ENCODE measurements around the gene SLC16A9.

SLC16A9 gene

GRCh38 chr10:59678884-59679301 is 30.8 kb downstream of the SLC16A9 start:
- H3K4me3 ChIP-seq (IDR thresholded peaks at IDR 0.05; ENCODE audit: insufficient read depth, low read depth, low read length): no peak overlapping the region
- no peak overlapping the region for H3K4me2 ChIP-seq
- TF ChIP-seq CTCF (conservative IDR thresholded peaks at IDR 0.05; ENCODE audit: low read depth, low read length): no peak
- H3K27me3 ChIP-seq (ENCODE audit: insufficient read depth, low read depth): no peaks in the 10 kb centered on the region
- H2AFZ ChIP-seq (ENCODE audit: low read depth): no peak overlapping the region
- H3K4me1 ChIP-seq (ENCODE audit: low read depth, poor library complexity, severe bottlenecking): peaks cover 21% of the 10 kb centered on the region
- H4K20me1 ChIP-seq (ENCODE audit: insufficient read depth): no peaks in the 10 kb centered on the region
- no peak overlapping the region for H3K9ac ChIP-seq
- H3K27ac ChIP-seq: no peak overlapping the region
- H3K36me3 ChIP-seq (ENCODE audit: insufficient read depth): no peaks in the 10 kb centered on the region
- H3K79me2 ChIP-seq (ENCODE audit: insufficient read depth, low read depth): no peaks in the 10 kb centered on the region

- no peak overlapping the region for H3K4me2 ChIP-seq
- no peaks in the 10 kb centered on the region for H3K79me2 ChIP-seq (ENCODE audit: insufficient read depth, low read depth)
- no peak overlapping the region for H3K9ac ChIP-seq
- peaks cover 6% of the 10 kb centered on the region for H3K4me1 ChIP-seq (ENCODE audit: low read depth, poor library complexity, severe bottlenecking)
- no peak overlapping the region for H3K4me3 ChIP-seq (IDR thresholded peaks at IDR 0.05; ENCODE audit: insufficient read depth, low read depth, low read length)
- no peak for TF ChIP-seq CTCF (conservative IDR thresholded peaks at IDR 0.05; ENCODE audit: low read depth, low read length)
- H3K36me3 ChIP-seq (ENCODE audit: insufficient read depth): no peaks in the 10 kb centered on the region
- H2AFZ ChIP-seq (ENCODE audit: low read depth): no peak overlapping the region
- H3K27me3 ChIP-seq (ENCODE audit: insufficient read depth, low read depth): no peaks in the 10 kb centered on the region
- H4K20me1 ChIP-seq (ENCODE audit: insufficient read depth): no peaks in the 10 kb centered on the region
- no peak overlapping the region for H3K27ac ChIP-seq
These were observed 32.3 kb downstream of the SLC16A9 start for GRCh38 chr10:59677253-59677831.

DNA sequence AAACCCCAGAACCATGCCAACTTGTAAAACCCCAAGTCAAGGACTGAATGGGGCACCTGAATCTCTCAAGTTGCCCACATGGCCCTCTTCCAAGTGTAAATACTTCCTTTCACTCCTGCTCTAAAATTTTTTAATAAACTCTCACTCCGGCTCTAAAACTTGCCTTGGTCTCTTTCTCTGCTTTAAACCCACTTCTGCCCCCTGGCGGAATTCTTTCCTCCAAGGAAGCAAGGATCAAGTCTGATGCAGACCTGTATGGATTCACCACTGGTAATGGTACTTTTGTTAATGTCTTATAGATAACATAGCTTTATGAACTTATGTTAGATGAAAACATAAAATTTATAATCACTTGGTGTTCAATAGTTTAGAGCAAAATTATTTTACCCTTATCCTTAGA is 33.8 kb downstream of the SLC16A9 start:
- H3K9ac ChIP-seq: no peak overlapping the region
- no peaks in the 10 kb centered on the region for H3K36me3 ChIP-seq (ENCODE audit: insufficient read depth)
- no peaks in the 10 kb centered on the region for H4K20me1 ChIP-seq (ENCODE audit: insufficient read depth)
- H2AFZ ChIP-seq (ENCODE audit: low read depth): no peak overlapping the region
- no peak overlapping the region for H3K27ac ChIP-seq
- no peaks in the 10 kb centered on the region for H3K27me3 ChIP-seq (ENCODE audit: insufficient read depth, low read depth)
- H3K4me3 ChIP-seq (IDR thresholded peaks at IDR 0.05; ENCODE audit: insufficient read depth, low read depth, low read length): no peak overlapping the region
- H3K79me2 ChIP-seq (ENCODE audit: insufficient read depth, low read depth): no peaks in the 10 kb centered on the region
- H3K4me2 ChIP-seq: no peak overlapping the region
- H3K4me1 ChIP-seq (ENCODE audit: low read depth, poor library complexity, severe bottlenecking): peaks cover 6% of the 10 kb centered on the region
- TF ChIP-seq CTCF (conservative IDR thresholded peaks at IDR 0.05; ENCODE audit: low read depth, low read length): no peak

DNA sequence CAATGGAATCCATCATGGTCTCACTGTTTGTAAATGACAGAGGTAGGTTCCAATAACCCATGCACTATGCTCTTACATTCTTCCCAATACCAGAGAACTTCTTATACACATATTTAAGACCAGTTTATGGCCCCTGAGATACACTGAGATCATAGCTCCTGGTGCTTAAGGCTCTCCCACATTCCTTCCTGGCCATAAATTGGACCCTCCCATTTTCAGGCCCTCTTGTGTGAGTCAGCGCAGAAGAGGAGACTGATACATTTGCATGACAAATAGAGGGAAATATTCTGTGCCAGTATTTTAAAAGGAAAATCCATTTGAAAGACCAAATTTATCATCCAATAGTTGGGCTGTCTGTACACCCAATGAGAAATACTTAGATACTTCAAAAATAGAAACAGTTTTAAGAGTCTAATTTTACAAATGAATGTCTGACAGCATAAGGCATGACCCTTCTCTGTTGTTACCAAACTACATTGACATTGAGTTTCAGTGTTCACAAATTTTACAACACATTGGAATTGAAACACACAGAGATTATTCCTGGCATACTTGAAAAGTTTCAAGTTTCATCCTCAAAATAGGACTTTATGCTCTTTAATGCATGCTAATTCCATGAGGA is 35.3 kb downstream of the SLC16A9 start:
- no peak for TF ChIP-seq CTCF (conservative IDR thresholded peaks at IDR 0.05; ENCODE audit: low read depth, low read length)
- H3K4me3 ChIP-seq (IDR thresholded peaks at IDR 0.05; ENCODE audit: insufficient read depth, low read depth, low read length): no peak overlapping the region
- no peak overlapping the region for H2AFZ ChIP-seq (ENCODE audit: low read depth)
- no peak overlapping the region for H3K27ac ChIP-seq
- no peaks in the 10 kb centered on the region for H3K36me3 ChIP-seq (ENCODE audit: insufficient read depth)
- no peaks in the 10 kb centered on the region for H4K20me1 ChIP-seq (ENCODE audit: insufficient read depth)
- H3K9ac ChIP-seq: no peak overlapping the region
- no peaks in the 10 kb centered on the region for H3K27me3 ChIP-seq (ENCODE audit: insufficient read depth, low read depth)
- H3K79me2 ChIP-seq (ENCODE audit: insufficient read depth, low read depth): no peaks in the 10 kb centered on the region
- no peak overlapping the region for H3K4me2 ChIP-seq
- peaks cover 6% of the 10 kb centered on the region for H3K4me1 ChIP-seq (ENCODE audit: low read depth, poor library complexity, severe bottlenecking)

Data from KMS-11 (cell line).